Measurements from ENCODE around the gene ZNF518B. TPM values are rescaled to one million over a fixed set of nuclear protein-coding genes. Genes with fewer than 3 reads are reported as not detected.

Gene ZNF518B
- polyA plus RNA-seq, 1 donor from 2014 or later = 38.2 TPM

- Histone ChIP-seq H3F3A (ENCODE audit: insufficient read depth, low read length, poor library complexity, severe bottlenecking) (no peaks in the 10 kb centered on the region), H3K4me3 (ENCODE audit: low read length) (no peak overlapping the region), H3K79me2 (replicated peaks; ENCODE audit: insufficient read depth, low read length) (no peaks in the 10 kb centered on the region), H3K27ac (ENCODE audit: low read length) (no peak overlapping the region), H4K20me1 (ENCODE audit: insufficient read depth) (no peaks in the 10 kb centered on the region), H3K36me3 (ENCODE audit: insufficient read depth, low read length) (no peaks in the 10 kb centered on the region), H3K27me3 (ENCODE audit: insufficient read depth, low read depth, low read length) (no peaks in the 10 kb centered on the region), H3K4me2 (ENCODE audit: low read length) (no peak overlapping the region), H3K9me3 (ENCODE audit: low read length) (no peaks in the 10 kb centered on the region), H2AFZ (ENCODE audit: low read depth, low read length) (no peak overlapping the region), H3K9ac (ENCODE audit: low read length) (no peak overlapping the region), H3K9me2 (ENCODE audit: insufficient read depth, low read length) (no peaks in the 10 kb centered on the region)
- no peak for TF ChIP-seq REST (IDR thresholded peaks at IDR 0.05; ENCODE audit: borderline replicate concordance)
- no peak for TF ChIP-seq RAD21 (conservative IDR thresholded peaks at IDR 0.05)
- TF ChIP-seq TAF1 (IDR thresholded peaks at IDR 0.05; ENCODE audit: low read depth) = no peak
- no peak for TF ChIP-seq EP300 (conservative IDR thresholded peaks at IDR 0.05; ENCODE audit: poor library complexity, severe bottlenecking)
- no peak for TF ChIP-seq MXI1 (conservative IDR thresholded peaks at IDR 0.05; ENCODE audit: poor library complexity, severe bottlenecking)
- TF ChIP-seq EZH2 (IDR thresholded peaks at IDR 0.05; ENCODE audit: borderline replicate concordance, insufficient read depth, low read length, poor library complexity, severe bottlenecking) = no peak
- TF ChIP-seq POLR2AphosphoS5 (IDR thresholded peaks at IDR 0.05) = no peak
These were observed 40.8 kb downstream of the ZNF518B start for GRCh38 chr4:10416441-10416840.

GRCh38 chr4:10413177-10413576 lies 44.0 kb downstream of the ZNF518B start:
- Histone ChIP-seq H3K27ac (ENCODE audit: low read length) (no peak overlapping the region), H3K9ac (ENCODE audit: low read length) (no peak overlapping the region), H3K79me2 (replicated peaks; ENCODE audit: insufficient read depth, low read length) (no peaks in the 10 kb centered on the region), H3K9me3 (ENCODE audit: low read length) (no peaks in the 10 kb centered on the region), H3K4me3 (ENCODE audit: low read length) (no peak overlapping the region), H3F3A (ENCODE audit: insufficient read depth, low read length, poor library complexity, severe bottlenecking) (no peaks in the 10 kb centered on the region), H3K9me2 (ENCODE audit: insufficient read depth, low read length) (no peaks in the 10 kb centered on the region), H4K20me1 (ENCODE audit: insufficient read depth) (no peaks in the 10 kb centered on the region), H3K36me3 (ENCODE audit: insufficient read depth, low read length) (no peaks in the 10 kb centered on the region), H2AFZ (ENCODE audit: low read depth, low read length) (no peak overlapping the region), H3K27me3 (ENCODE audit: insufficient read depth, low read depth, low read length) (no peaks in the 10 kb centered on the region), H3K4me2 (ENCODE audit: low read length) (no peak overlapping the region)
- TF ChIP-seq, protein P1, sequence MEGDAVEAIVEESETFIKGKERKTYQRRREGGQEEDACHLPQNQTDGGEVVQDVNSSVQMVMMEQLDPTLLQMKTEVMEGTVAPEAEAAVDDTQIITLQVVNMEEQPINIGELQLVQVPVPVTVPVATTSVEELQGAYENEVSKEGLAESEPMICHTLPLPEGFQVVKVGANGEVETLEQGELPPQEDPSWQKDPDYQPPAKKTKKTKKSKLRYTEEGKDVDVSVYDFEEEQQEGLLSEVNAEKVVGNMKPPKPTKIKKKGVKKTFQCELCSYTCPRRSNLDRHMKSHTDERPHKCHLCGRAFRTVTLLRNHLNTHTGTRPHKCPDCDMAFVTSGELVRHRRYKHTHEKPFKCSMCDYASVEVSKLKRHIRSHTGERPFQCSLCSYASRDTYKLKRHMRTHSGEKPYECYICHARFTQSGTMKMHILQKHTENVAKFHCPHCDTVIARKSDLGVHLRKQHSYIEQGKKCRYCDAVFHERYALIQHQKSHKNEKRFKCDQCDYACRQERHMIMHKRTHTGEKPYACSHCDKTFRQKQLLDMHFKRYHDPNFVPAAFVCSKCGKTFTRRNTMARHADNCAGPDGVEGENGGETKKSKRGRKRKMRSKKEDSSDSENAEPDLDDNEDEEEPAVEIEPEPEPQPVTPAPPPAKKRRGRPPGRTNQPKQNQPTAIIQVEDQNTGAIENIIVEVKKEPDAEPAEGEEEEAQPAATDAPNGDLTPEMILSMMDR (IDR thresholded peaks at IDR 0.05; ENCODE audit: poor library complexity, severe bottlenecking) = no peak
- no peak for TF ChIP-seq REST (IDR thresholded peaks at IDR 0.05; ENCODE audit: borderline replicate concordance)
- no peak for TF ChIP-seq EZH2 (IDR thresholded peaks at IDR 0.05; ENCODE audit: borderline replicate concordance, insufficient read depth, low read length, poor library complexity, severe bottlenecking)
- no peak for TF ChIP-seq MXI1 (conservative IDR thresholded peaks at IDR 0.05; ENCODE audit: poor library complexity, severe bottlenecking)
- TF ChIP-seq RAD21 (conservative IDR thresholded peaks at IDR 0.05) = no peak
- no peak for TF ChIP-seq POLR2AphosphoS5 (IDR thresholded peaks at IDR 0.05)
- TF ChIP-seq SMC3 (conservative IDR thresholded peaks at IDR 0.05; ENCODE audit: poor library complexity) = no peak
- no peak for TF ChIP-seq TAF1 (IDR thresholded peaks at IDR 0.05; ENCODE audit: low read depth)
- no peak for TF ChIP-seq EP300 (conservative IDR thresholded peaks at IDR 0.05; ENCODE audit: poor library complexity, severe bottlenecking)
